ENCODE data around the gene TSKU.

DNA sequence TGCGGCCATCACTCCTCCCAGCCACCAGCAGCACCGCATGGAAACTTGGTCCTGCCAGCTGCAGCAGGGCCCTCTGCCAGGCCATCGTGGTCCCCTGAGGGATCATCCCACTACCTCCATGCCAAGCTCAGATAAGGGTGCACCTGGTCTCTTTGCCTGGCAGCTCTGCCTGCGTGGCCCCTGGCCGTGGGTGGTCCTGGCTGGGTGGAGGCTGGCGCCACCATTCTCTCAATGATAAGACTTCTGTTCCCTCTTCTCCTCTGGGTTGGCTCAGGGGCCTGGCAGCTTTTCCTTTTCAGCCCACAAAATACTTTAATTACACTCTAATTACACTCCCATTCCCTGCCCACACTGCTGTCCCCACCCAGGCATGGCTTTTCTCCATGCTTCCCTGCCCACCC is 26.8 kb upstream of the TSKU start:
- TF ChIP-seq POLR2A (IDR thresholded peaks at IDR 0.05), result no peak
- TF ChIP-seq, protein P1, sequence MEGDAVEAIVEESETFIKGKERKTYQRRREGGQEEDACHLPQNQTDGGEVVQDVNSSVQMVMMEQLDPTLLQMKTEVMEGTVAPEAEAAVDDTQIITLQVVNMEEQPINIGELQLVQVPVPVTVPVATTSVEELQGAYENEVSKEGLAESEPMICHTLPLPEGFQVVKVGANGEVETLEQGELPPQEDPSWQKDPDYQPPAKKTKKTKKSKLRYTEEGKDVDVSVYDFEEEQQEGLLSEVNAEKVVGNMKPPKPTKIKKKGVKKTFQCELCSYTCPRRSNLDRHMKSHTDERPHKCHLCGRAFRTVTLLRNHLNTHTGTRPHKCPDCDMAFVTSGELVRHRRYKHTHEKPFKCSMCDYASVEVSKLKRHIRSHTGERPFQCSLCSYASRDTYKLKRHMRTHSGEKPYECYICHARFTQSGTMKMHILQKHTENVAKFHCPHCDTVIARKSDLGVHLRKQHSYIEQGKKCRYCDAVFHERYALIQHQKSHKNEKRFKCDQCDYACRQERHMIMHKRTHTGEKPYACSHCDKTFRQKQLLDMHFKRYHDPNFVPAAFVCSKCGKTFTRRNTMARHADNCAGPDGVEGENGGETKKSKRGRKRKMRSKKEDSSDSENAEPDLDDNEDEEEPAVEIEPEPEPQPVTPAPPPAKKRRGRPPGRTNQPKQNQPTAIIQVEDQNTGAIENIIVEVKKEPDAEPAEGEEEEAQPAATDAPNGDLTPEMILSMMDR (IDR thresholded peaks at IDR 0.05), result no peak
- no peak for TF ChIP-seq POLR2AphosphoS5 (IDR thresholded peaks at IDR 0.05; ENCODE audit: insufficient read depth in 1 of 2, low read depth in 1 of 2)
